K562 (cell line): ENCODE measurements around the gene MICU2. TPM values are rescaled to one million over a fixed set of nuclear protein-coding genes. Genes with fewer than 3 reads are reported as not detected.

Experiments
- CHCHD3 ChIP-seq: fragments of 250-450 bp; sonication (Bioruptor Pico); IDR thresholded peaks from 2 replicates; pipeline ENCODE4 v2.1.2; 2022; ENCODE audit warnings: mild to moderate bottlenecking
- CTCF ChIP-seq, 3 experiments: IDR thresholded peaks in 2 of 3; conservative IDR thresholded peaks in 1 of 3; 2 replicates each; pipeline ENCODE4 v1.5.1; 2011 to 2012; ENCODE audit warnings: low read length in 3 of 3, mild to moderate bottlenecking in 3 of 3, control low read depth in 2 of 3, improper control_type of control experiment in 1 of 3, inconsistent platforms in 1 of 3, low read depth in 1 of 3, mixed read lengths in 1 of 3, moderate library complexity in 1 of 3; ENCODE audit not compliant: insufficient read depth in 2 of 3
- FOXK2 ChIP-seq, 2 experiments: fragments of 450-650 bp; IDR thresholded peaks in 1 of 2; conservative IDR thresholded peaks in 1 of 2; 2 replicates each; pipeline ENCODE4 v1.6.1; 2016; ENCODE audit warnings: low read depth in 2 of 2, mild to moderate bottlenecking in 1 of 2
- HDGF ChIP-seq: fragments of 450-650 bp; IDR thresholded peaks from 2 replicates; pipeline ENCODE4 v1.6.1; 2016
- polyA plus RNA-seq, 8 experiments: library from polyadenylated mRNA; depleted of rRNA in 4 of 8; stranded (reverse) in 5 of 8; unstranded in 3 of 8; fragments of >200 nt; fragmentation: Nextera tagmentation in 2 of 8; fragmentation: Illumina TruSeq in 1 of 8; extraction: Ambion mirVana in 2 of 8; extraction: Trizol in 1 of 8; gene quantifications; 2 replicates each; pipeline versions ENCODE4 v1.2.1 to v1.2.3, GENCODE V29; 2011 to 2014; ENCODE audit warnings: inconsistent platforms in 1 of 8, missing spikeins in 1 of 8
- total RNA-seq, 7 experiments: library from RNA; depleted of rRNA in 6 of 7; stranded (reverse); fragments of >200 nt in 6 of 7; fragmentation: Illumina TruSeq in 2 of 7; extraction: Trizol in 2 of 7; gene quantifications; 2 replicates each; pipeline versions ENCODE4 v1.2.1 to v1.2.3, GENCODE V29; 2011 to 2021; ENCODE audit warnings: low replicate concordance in 1 of 7
- TF ChIP-seq, protein P1 (sequence below), 2 experiments: fragments of 450-650 bp; formaldehyde crosslinking in 1 of 2; IDR thresholded peaks; 2 replicates each; pipeline versions ENCODE4 v1.4.0 to v1.6.1; 2014 to 2020; ENCODE audit warnings: mild to moderate bottlenecking in 2 of 2, borderline replicate concordance in 1 of 2, low read depth in 1 of 2

The MICU2 gene
- total and polyA plus RNA-seq, 9 of the 15 experiments (the other 6 are each of a cell fraction or from before 2014, with no cell fraction given) = 9.1 to 41.8 (median 33.4) TPM

DNA sequence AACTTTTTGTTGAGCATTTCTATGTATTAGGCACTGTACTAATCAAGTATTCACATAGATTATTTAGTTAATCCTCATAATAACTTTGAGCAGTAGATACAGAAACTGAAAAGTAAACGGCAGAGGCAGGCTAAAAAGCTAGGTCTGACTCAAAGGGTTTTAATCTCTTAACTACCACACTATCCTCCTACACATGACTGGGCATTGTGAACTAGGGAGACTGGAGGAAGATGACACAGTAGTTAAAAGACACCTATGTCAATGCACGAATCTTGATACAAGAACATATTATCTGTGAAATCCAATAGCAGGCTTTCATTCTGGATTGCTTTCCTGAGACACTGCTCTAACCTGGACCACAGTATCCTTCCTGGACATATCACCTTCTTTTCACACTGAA, 36.3 kb downstream of the MICU2 start (continued):
- TF ChIP-seq, protein P1, sequence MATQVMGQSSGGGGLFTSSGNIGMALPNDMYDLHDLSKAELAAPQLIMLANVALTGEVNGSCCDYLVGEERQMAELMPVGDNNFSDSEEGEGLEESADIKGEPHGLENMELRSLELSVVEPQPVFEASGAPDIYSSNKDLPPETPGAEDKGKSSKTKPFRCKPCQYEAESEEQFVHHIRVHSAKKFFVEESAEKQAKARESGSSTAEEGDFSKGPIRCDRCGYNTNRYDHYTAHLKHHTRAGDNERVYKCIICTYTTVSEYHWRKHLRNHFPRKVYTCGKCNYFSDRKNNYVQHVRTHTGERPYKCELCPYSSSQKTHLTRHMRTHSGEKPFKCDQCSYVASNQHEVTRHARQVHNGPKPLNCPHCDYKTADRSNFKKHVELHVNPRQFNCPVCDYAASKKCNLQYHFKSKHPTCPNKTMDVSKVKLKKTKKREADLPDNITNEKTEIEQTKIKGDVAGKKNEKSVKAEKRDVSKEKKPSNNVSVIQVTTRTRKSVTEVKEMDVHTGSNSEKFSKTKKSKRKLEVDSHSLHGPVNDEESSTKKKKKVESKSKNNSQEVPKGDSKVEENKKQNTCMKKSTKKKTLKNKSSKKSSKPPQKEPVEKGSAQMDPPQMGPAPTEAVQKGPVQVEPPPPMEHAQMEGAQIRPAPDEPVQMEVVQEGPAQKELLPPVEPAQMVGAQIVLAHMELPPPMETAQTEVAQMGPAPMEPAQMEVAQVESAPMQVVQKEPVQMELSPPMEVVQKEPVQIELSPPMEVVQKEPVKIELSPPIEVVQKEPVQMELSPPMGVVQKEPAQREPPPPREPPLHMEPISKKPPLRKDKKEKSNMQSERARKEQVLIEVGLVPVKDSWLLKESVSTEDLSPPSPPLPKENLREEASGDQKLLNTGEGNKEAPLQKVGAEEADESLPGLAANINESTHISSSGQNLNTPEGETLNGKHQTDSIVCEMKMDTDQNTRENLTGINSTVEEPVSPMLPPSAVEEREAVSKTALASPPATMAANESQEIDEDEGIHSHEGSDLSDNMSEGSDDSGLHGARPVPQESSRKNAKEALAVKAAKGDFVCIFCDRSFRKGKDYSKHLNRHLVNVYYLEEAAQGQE (IDR thresholded peaks at IDR 0.05; ENCODE audit: borderline replicate concordance) = no peak
- TF ChIP-seq, protein P1 (CRISPR knock-in tag; IDR thresholded peaks at IDR 0.05; ENCODE audit: low read depth) = no peak
- no peak for TF ChIP-seq CTCF (IDR thresholded peaks at IDR 0.05 in 2 of 3, conservative IDR thresholded peaks at IDR 0.05 in 1 of 3; ENCODE audit: insufficient read depth in 2 of 3, low read depth in 1 of 3, low read length in 3 of 3)
- no peak for TF ChIP-seq HDGF
- no peak for TF ChIP-seq FOXK2 (conservative IDR thresholded peaks at IDR 0.05 in 1 of 2, IDR thresholded peaks at IDR 0.05 in 1 of 2; ENCODE audit: low read depth in 2 of 2)
- no peak for TF ChIP-seq CHCHD3 (CRISPR knock-in tag)
